ENCODE data around the gene MED27.

DNA sequence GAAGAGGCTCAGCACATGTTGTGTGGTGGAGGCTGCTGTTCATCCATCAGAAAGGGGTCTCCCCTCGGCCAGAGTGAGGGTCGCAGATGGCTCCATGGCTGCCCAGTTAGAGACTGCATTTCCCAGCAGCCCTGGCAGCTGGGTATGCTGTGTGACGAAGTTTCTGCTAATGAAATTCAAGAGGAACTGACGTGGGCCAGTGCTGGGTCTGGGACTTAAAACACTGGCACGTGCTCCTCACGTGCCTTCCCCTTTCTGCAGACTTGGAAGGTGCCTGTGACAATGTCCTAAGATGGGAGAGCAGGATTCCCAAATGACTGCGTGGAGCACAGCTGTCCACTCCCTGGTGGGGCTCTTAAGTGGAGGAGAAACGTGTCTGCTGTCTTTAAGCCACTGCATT, 225.3 kb downstream of the MED27 start:
- TF ChIP-seq, protein P1, sequence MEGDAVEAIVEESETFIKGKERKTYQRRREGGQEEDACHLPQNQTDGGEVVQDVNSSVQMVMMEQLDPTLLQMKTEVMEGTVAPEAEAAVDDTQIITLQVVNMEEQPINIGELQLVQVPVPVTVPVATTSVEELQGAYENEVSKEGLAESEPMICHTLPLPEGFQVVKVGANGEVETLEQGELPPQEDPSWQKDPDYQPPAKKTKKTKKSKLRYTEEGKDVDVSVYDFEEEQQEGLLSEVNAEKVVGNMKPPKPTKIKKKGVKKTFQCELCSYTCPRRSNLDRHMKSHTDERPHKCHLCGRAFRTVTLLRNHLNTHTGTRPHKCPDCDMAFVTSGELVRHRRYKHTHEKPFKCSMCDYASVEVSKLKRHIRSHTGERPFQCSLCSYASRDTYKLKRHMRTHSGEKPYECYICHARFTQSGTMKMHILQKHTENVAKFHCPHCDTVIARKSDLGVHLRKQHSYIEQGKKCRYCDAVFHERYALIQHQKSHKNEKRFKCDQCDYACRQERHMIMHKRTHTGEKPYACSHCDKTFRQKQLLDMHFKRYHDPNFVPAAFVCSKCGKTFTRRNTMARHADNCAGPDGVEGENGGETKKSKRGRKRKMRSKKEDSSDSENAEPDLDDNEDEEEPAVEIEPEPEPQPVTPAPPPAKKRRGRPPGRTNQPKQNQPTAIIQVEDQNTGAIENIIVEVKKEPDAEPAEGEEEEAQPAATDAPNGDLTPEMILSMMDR (conservative IDR thresholded peaks at IDR 0.05 in 1 of 2, IDR thresholded peaks at IDR 0.05 in 1 of 2; ENCODE audit: low read depth in 1 of 2, low read length in 2 of 2): no peak
- TF ChIP-seq EZH2 (IDR thresholded peaks at IDR 0.05; ENCODE audit: low read length, missing control alignments): no peak
